ENCODE results near the gene HEMK1. TPM values are rescaled to one million over a fixed set of nuclear protein-coding genes. Genes with fewer than 3 reads are reported as not detected.

HEMK1 gene
- total RNA-seq, 2 donors from 2014 or later = 8.5 to 17.1 TPM

- Histone ChIP-seq H3K4me1 (replicated peaks) (peaks cover 3% of the 10 kb centered on the region), H3K36me3 (no peaks in the 10 kb centered on the region), H3K27ac (no peak overlapping the region), H3K9me3 (no peaks in the 10 kb centered on the region), H3K27me3 (replicated peaks; ENCODE audit: insufficient read depth) (no peaks in the 10 kb centered on the region), H3K4me3 (no peak overlapping the region)
- intact Hi-C loops (cut with DNase I) = no loop called here
- TF ChIP-seq POLR2AphosphoS5 (IDR thresholded peaks at IDR 0.05) = no peak
- TF ChIP-seq CTCF (IDR thresholded peaks at IDR 0.05) = no peak
- no peak for TF ChIP-seq POLR2A (IDR thresholded peaks at IDR 0.05)
- DNase-seq (ENCODE audit: low spot score) = no peak
- 87% methylated on average over 4 of the region's 4 CpGs for WGBS
Measured at GRCh38 chr3:50637011-50637410, 67.7 kb downstream of the HEMK1 start.

GRCh38 chr3:50637945-50638344 lies 68.6 kb downstream of the HEMK1 start:
- H3K27ac ChIP-seq = no peak overlapping the region
- intact Hi-C loops (cut with DNase I) = no loop called here
- DNase-seq (ENCODE audit: low spot score) = no peak
- H3K9me3 ChIP-seq = no peaks in the 10 kb centered on the region
- WGBS = 65% methylated on average over 3 of the region's 3 CpGs
- no peaks in the 10 kb centered on the region for H3K27me3 ChIP-seq (replicated peaks; ENCODE audit: insufficient read depth)
- H3K4me1 ChIP-seq (replicated peaks) = no peaks in the 10 kb centered on the region
- no peaks in the 10 kb centered on the region for H3K36me3 ChIP-seq
- no peak overlapping the region for H3K4me3 ChIP-seq
- TF ChIP-seq CTCF (IDR thresholded peaks at IDR 0.05) (no peak), POLR2AphosphoS5 (IDR thresholded peaks at IDR 0.05) (no peak), POLR2A (IDR thresholded peaks at IDR 0.05) (no peak)

- Histone ChIP-seq H3K4me1 (replicated peaks) (no peaks in the 10 kb centered on the region), H3K4me3 (no peak overlapping the region), H3K27ac (no peak overlapping the region), H3K27me3 (replicated peaks; ENCODE audit: insufficient read depth) (no peaks in the 10 kb centered on the region), H3K9me3 (no peaks in the 10 kb centered on the region), H3K36me3 (no peaks in the 10 kb centered on the region)
- 85% methylated on average over 6 of the region's 6 CpGs for WGBS
- DNase-seq (ENCODE audit: low spot score) = no peak
- intact Hi-C loops (cut with DNase I) = no loop called here
- TF ChIP-seq POLR2AphosphoS5 (IDR thresholded peaks at IDR 0.05) (no peak), CTCF (IDR thresholded peaks at IDR 0.05) (no peak), POLR2A (IDR thresholded peaks at IDR 0.05) (no peak)
Measured at GRCh38 chr3:50639055-50639494, 69.8 kb downstream of the HEMK1 start.

GRCh38 chr3:50642382-50642781 lies 73.1 kb downstream of the HEMK1 start:
- no peak for TF ChIP-seq CTCF (IDR thresholded peaks at IDR 0.05)
- no peak for TF ChIP-seq POLR2A (IDR thresholded peaks at IDR 0.05)
- no peak for TF ChIP-seq POLR2AphosphoS5 (IDR thresholded peaks at IDR 0.05)
- WGBS = 100% methylated on average over 1 of the region's 1 CpG

GRCh38 chr3:50644561-50644960 lies 75.2 kb downstream of the HEMK1 start:
- no peak overlapping the region for H3K27ac ChIP-seq
- H3K36me3 ChIP-seq = peaks cover 0 to 3% of the 10 kb centered on the region in 2 donors
- intact Hi-C loops (cut with DNase I) = no loop called here
- no peak for DNase-seq (ENCODE audit: low spot score)
- H3K4me3 ChIP-seq = no peak overlapping the region
- no peak for TF ChIP-seq POLR2A (IDR thresholded peaks at IDR 0.05)
- no peak for TF ChIP-seq POLR2AphosphoS5 (IDR thresholded peaks at IDR 0.05)
- TF ChIP-seq CTCF (IDR thresholded peaks at IDR 0.05) = no peak
- no peaks in the 10 kb centered on the region for H3K9me3 ChIP-seq
- H3K27me3 ChIP-seq (replicated peaks; ENCODE audit: insufficient read depth) = no peaks in the 10 kb centered on the region
- WGBS = 79% methylated on average over 7 of the region's 7 CpGs
- no peaks in the 10 kb centered on the region for H3K4me1 ChIP-seq (replicated peaks)

More at GRCh38 chr3:50642382-50642781, 73.1 kb downstream of the HEMK1 start:
- no peaks in the 10 kb centered on the region for H3K27me3 ChIP-seq (replicated peaks; ENCODE audit: insufficient read depth)
- H3K4me3 ChIP-seq = no peak overlapping the region
- H3K9me3 ChIP-seq = no peaks in the 10 kb centered on the region
- DNase-seq (ENCODE audit: low spot score) = no peak
- no peaks in the 10 kb centered on the region for H3K4me1 ChIP-seq (replicated peaks)
- no peak overlapping the region for H3K27ac ChIP-seq
- intact Hi-C loops (cut with DNase I) = no loop called here
- no peaks in the 10 kb centered on the region for H3K36me3 ChIP-seq

All from prostate gland (tissue), 2 donors.